Right cardiac atrium (tissue), 5 donors: ENCODE results near the gene MED15. TPM values are rescaled to one million over a fixed set of nuclear protein-coding genes. Genes with fewer than 3 reads are reported as not detected.

Experiments used
- ATAC-seq, 2 donors: fragments of 200-7000 bp; cut with Tn5 transposase; one replicate each; pipeline versions ENCODE4 v1.8.0 to v1.9.1; 2020; ENCODE audit warnings: moderate library complexity in 2 of 2, mild to moderate bottlenecking in 1 of 2
- DNase-seq, 3 donors: peaks; one replicate each; pipeline ENCODE4 v3.0.0-alpha.2; 2020
- H3K27ac ChIP-seq: one replicate; pipeline ENCODE4 v1.5.1; 2013; ENCODE audit warnings: mild to moderate bottlenecking, low read length, control low read depth, moderate library complexity
- H3K27me3 ChIP-seq: one replicate; pipeline ENCODE4 v1.6.1; 2013; ENCODE audit not compliant: control insufficient read depth, insufficient read depth
- H3K4me1 ChIP-seq: one replicate; pipeline ENCODE4 v1.6.1; 2013; ENCODE audit warnings: low read length; ENCODE audit not compliant: control insufficient read depth, insufficient read depth
- H3K4me3 ChIP-seq: one replicate; pipeline ENCODE4 v1.5.1; 2013; ENCODE audit warnings: low read length, control low read depth
- H3K9me3 ChIP-seq: one replicate; pipeline ENCODE4 v1.6.1; 2013; ENCODE audit warnings: low read length; ENCODE audit not compliant: control insufficient read depth
- WGBS: extraction: QIAGEN DNeasy Blood & Tissue Kit; methylation state at CpG from one replicate; pipeline ENCODE4 v1.1.7; 2013; 5-methylcytosine and 5-hydroxymethylcytosine counted together
- intact Hi-C, 4 donors: fragments of 100-400 bp; cut with DNase I; formaldehyde crosslinking; loops; one replicate each; pipeline versions ENCODE4 v1.11.0 to v1.14.0; 2022 to 2023
- polyA plus RNA-seq: library from polyadenylated mRNA; stranded (reverse); fragments of 200-250 nt; gene quantifications from one replicate; pipeline ENCODE4 v1.2.3, GENCODE V29; 2013
- total RNA-seq, 4 donors: library from RNA; stranded (reverse); fragmentation: NEBNext Ultra II Directional; extraction: Animal tissue kit (Norgen Biotek cat#: 25700); gene quantifications; one replicate each; pipeline ENCODE4 v1.2.1, GENCODE V29; 2021
- donor health status: healthy with polysubstance abuse.
- donor health status: DM: no; HTN: yes; CAD: no.
- donor health status: DM: no; HTN: no; CAD: no.
- donor health status: DM: no; HTN: yes; CAD: no; lungs with severe emphysema.
- donor health status: DM: yes; HTN: yes; CAD: no.

The MED15 gene
- total and polyA plus RNA-seq, 5 donors, result 30.9 to 53.4 (median 49.5) TPM

DNA sequence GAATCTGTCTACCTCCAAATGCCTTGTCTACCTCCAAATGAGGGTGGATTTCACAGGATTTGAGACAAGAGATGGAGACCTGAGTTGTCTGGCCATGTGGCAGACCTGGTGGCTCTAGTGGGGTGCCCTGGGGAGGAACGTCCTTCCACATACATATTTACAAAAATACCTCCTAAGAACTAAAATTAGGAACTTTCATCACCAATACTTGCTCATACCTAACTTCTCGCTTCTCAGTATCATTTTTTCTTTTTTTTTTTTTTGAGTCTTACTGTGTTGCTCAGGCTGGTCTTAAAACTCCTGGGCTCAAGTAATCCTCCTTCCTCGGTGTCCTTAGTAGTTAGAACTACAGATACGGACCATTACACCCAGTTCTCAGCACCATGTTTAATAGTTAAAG, 117.9 kb downstream of the MED15 start:
- Histone ChIP-seq H3K27ac (no peak overlapping the region), H3K27me3 (no peaks in the 10 kb centered on the region), H3K4me1 (no peaks in the 10 kb centered on the region), H3K4me3 (no peak overlapping the region), H3K9me3 (no peaks in the 10 kb centered on the region)
- no peak for ATAC-seq
- WGBS, result 84% methylated on average over 4 of the region's 4 CpGs
- intact Hi-C loops, result no loop called here
- no peak for DNase-seq

GRCh38 chr22:20626811-20627210, 119.4 kb downstream of the MED15 start:
- H3K4me3 ChIP-seq, result no peak overlapping the region

DNA sequence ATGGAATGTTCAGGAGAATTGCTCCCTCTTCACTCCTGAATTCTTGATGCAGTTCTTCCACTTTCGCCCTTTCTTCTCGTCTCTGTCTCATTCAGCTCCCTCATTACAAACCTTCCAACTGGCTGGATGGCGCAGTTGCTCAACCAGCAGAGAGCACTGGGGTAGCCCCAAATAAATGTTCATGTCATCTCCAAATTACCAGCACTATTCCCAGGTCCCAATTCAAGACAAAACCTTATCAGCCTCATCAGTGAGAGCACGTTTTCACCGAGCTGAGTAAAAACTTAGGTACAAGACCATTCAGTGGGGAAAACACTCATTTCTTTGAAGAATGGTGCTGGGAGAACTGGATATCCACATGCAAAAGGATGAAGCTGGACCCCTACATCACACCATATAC, 120.0 kb downstream of the MED15 start:
- 84% methylated on average over 5 of the region's 5 CpGs for WGBS
- Histone ChIP-seq H3K27ac (no peak overlapping the region), H3K9me3 (no peaks in the 10 kb centered on the region), H3K4me1 (no peaks in the 10 kb centered on the region), H3K27me3 (no peaks in the 10 kb centered on the region), H3K4me3 (no peak overlapping the region)
- DNase-seq (no peak), ATAC-seq (no peak)
- intact Hi-C loops, result no loop called here

More at GRCh38 chr22:20626811-20627210, 119.4 kb downstream of the MED15 start:
- 96% methylated on average over 4 of the region's 4 CpGs for WGBS
- no peak for ATAC-seq
- Histone ChIP-seq H3K27ac (no peak overlapping the region), H3K4me1 (no peaks in the 10 kb centered on the region), H3K9me3 (no peaks in the 10 kb centered on the region), H3K27me3 (no peaks in the 10 kb centered on the region)
- intact Hi-C loops, result no loop called here
- no peak for DNase-seq

GRCh38 chr22:20628081-20628939, 120.9 kb downstream of the MED15 start:
- intact Hi-C loops, result no loop called here
- H3K27me3 ChIP-seq, result no peaks in the 10 kb centered on the region
- H3K9me3 ChIP-seq, result no peaks in the 10 kb centered on the region
- DNase-seq (no peak), ATAC-seq (no peak)
- H3K27ac ChIP-seq, result no peak overlapping the region
- H3K4me1 ChIP-seq, result no peaks in the 10 kb centered on the region
- WGBS, result 88% methylated on average over 9 of the region's 9 CpGs
- H3K4me3 ChIP-seq, result no peak overlapping the region

DNA sequence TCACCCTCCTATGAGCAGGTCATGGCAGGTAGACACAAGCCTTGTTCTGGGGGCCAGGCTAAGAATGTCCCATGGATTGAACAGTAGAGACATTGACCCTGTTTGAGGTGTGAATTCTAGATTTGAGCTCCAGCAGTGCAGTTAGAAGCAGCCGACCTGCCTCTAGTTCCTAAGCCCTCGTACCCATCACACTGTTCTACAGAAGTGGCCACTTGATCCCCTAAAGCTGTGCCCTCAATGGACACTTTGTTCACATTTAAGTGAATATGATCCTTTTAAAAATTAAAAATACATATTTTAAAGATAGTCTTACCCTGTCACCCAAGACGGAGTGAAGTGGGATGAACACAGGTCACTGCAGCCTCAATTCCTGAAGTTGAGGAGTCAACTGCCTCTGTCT, 122.0 kb downstream of the MED15 start:
- H3K4me1 ChIP-seq, result no peaks in the 10 kb centered on the region
- ATAC-seq (no peak), DNase-seq (no peak)
- H3K27me3 ChIP-seq, result no peaks in the 10 kb centered on the region
- H3K27ac ChIP-seq, result no peak overlapping the region
- H3K4me3 ChIP-seq, result no peak overlapping the region
- H3K9me3 ChIP-seq, result no peaks in the 10 kb centered on the region
- 86% methylated on average over 3 of the region's 3 CpGs for WGBS
- intact Hi-C loops, result no loop called here

- ATAC-seq (peak in 1 of 2 donors; percentile 17), DNase-seq (no peak)
- Histone ChIP-seq H3K27me3 (no peaks in the 10 kb centered on the region), H3K9me3 (no peaks in the 10 kb centered on the region), H3K27ac (no peak overlapping the region), H3K4me1 (no peaks in the 10 kb centered on the region), H3K4me3 (no peak overlapping the region)
- intact Hi-C loops, result no loop called here
- 87% methylated on average over 10 of the region's 10 CpGs for WGBS
Observed at GRCh38 chr22:20630873-20631617, 123.6 kb downstream of the MED15 start.

DNA sequence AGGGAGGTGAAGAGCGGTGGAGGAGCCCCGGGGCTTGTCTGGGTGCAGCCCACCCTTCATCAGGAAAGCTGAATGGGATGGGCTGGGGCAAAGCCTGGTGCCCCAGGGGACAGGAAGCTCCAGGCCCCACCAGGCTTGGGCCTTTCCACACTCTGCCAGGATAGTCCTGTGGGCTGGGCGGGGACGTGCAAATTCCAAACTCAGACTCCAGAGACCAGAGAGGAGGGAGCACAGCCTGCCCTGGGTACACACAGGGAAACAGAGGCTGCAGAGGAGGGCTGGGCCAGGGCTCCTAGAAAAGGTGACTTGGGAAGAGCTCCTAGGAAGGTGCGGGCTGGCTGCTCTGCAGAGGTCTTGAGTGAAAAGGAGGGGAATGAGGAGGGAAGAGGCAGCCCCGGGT, 124.7 kb downstream of the MED15 start:
- H3K4me1 ChIP-seq, result no peaks in the 10 kb centered on the region
- no peak for ATAC-seq
- no peaks in the 10 kb centered on the region for H3K9me3 ChIP-seq
- no peak for DNase-seq
- H3K27ac ChIP-seq, result no peak overlapping the region
- H3K27me3 ChIP-seq, result no peaks in the 10 kb centered on the region
- WGBS, result 81% methylated on average over 6 of the region's 6 CpGs
- intact Hi-C loops, result no loop called here
- no peak overlapping the region for H3K4me3 ChIP-seq

DNA sequence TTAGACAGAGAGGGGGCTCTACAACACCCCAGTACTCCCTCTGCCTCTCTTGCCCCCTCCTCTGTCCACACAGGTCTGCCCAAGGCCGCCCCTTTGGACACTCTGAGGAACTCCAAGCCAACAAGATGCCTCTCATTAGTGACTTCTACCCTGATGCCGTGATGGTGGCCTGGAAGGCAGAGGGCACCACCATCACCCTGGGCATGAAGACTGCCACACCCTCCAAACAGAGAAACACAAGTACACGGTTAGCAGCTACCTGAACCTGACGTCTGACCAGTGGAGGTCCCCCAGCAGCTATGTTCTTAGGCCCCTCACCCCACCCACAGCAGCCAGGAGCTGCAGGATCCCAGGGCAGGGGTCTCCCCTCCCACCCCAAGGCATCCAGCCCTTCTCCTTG, 125.1 kb downstream of the MED15 start:
- Histone ChIP-seq H3K27me3 (no peaks in the 10 kb centered on the region), H3K27ac (no peak overlapping the region), H3K4me3 (no peak overlapping the region), H3K9me3 (no peaks in the 10 kb centered on the region), H3K4me1 (no peaks in the 10 kb centered on the region)
- DNase-seq (no peak), ATAC-seq (no peak)
- 62% methylated on average over 4 of the region's 4 CpGs for WGBS
- intact Hi-C loops, result no loop called here

- no peak overlapping the region for H3K27ac ChIP-seq
- no peak for ATAC-seq
- intact Hi-C loops, result no loop called here
- no peak overlapping the region for H3K4me3 ChIP-seq
- 90% methylated on average over 9 of the region's 9 CpGs for WGBS
- no peak for DNase-seq
- H3K27me3 ChIP-seq, result no peaks in the 10 kb centered on the region
- H3K4me1 ChIP-seq, result no peaks in the 10 kb centered on the region
- H3K9me3 ChIP-seq, result no peaks in the 10 kb centered on the region
Observed at GRCh38 chr22:20634560-20635226, 127.3 kb downstream of the MED15 start.

- DNase-seq, result no peak
- Histone ChIP-seq H3K27me3 (no peaks in the 10 kb centered on the region), H3K4me1 (no peaks in the 10 kb centered on the region), H3K27ac (no peak overlapping the region), H3K9me3 (no peaks in the 10 kb centered on the region), H3K4me3 (no peak overlapping the region)
- WGBS, result 74% methylated on average over 6 of the region's 6 CpGs
- peak in 1 of 2 donors; percentile 11 for ATAC-seq
- intact Hi-C loops, result no loop called here
Observed at GRCh38 chr22:20635227-20635591, 127.8 kb downstream of the MED15 start.
